K562 (cell line): ENCODE data around the gene PRKG2. TPM values are rescaled to one million over a fixed set of nuclear protein-coding genes. Genes with fewer than 3 reads are reported as not detected.

Source experiments
- ATAC-seq: fragments of 200-7000 bp; cut with Tn5 transposase; 3 replicates; pipeline ENCODE4 v1.9.1; 2020; ENCODE audit warnings: moderate library complexity
- BruUV-seq: library from RNA; stranded (reverse); fragments of 400-500 nt; replicated peaks from 2 replicates; lab custom pipeline; 2021; lab: Mats Ljungman, UMichigan
- CTCF ChIA-PET: fragments of 300-600 bp; formaldehyde crosslinking; extraction: SDS; loops from one replicate; lab custom pipeline; 2021; ENCODE audit warnings: low intra/inter-chr PET ratio; lab: Yijun Ruan, JAX
- POLR2A ChIA-PET: fragments of 300-600, 350-650 bp; sonication (Branson Sonifier 250); formaldehyde crosslinking; extraction: SDS; loops from one replicate; lab custom pipeline; 2021; ENCODE audit warnings: antibody characterized with exemption, inconsistent platforms; lab: Yijun Ruan, JAX
- DNase-seq, 4 experiments: peaks; one replicate each; pipeline versions ENCODE4 v3.0.0 to v3.0.0-alpha.2; 2011 to 2018; ENCODE audit warnings: low spot score in 3 of 4, mixed read lengths in 3 of 4; ENCODE audit errors: extremely low read depth in 1 of 4
- FAIRE-seq: peaks from 2 replicates; lab custom pipeline; 2011; peaks lifted over from hg19 to GRCh38; lab: Jason Lieb, UNC
- H2AFZ ChIP-seq: 2 replicates; pipeline ENCODE4 v1.6.0; 2011; ENCODE audit warnings: low read depth, low read length, control low read depth, inconsistent platforms
- H3K27ac ChIP-seq: fragments of 200-600 bp; 3 replicates; pipeline ENCODE4 v1.8.0; 2011; ENCODE audit warnings: low read depth, mild to moderate bottlenecking, control low read depth, inconsistent platforms, low read length, moderate library complexity, mixed read lengths; ENCODE audit errors: extremely low read depth
- H3K27me3 ChIP-seq, 2 experiments: fragments of 300-600 bp in 1 of 2; 2 replicates in 1 of 2; 3 replicates in 1 of 2; pipeline versions ENCODE4 v1.6.0 to v1.8.0; 2011; ENCODE audit warnings: inconsistent platforms in 2 of 2, low read length in 2 of 2, mild to moderate bottlenecking in 1 of 2, mixed read lengths in 1 of 2, moderate library complexity in 1 of 2; ENCODE audit not compliant: control insufficient read depth in 2 of 2, insufficient read depth in 2 of 2
- H3K36me3 ChIP-seq: fragments of 300-600 bp; 3 replicates; pipeline ENCODE4 v1.8.0; 2011; ENCODE audit warnings: mild to moderate bottlenecking, low read length, inconsistent platforms; ENCODE audit not compliant: control insufficient read depth, insufficient read depth
- H3K4me1 ChIP-seq, 2 experiments: fragments of 200-600 bp in 1 of 2; replicated peaks in 1 of 2; 2 replicates in 1 of 2; 3 replicates in 1 of 2; pipeline versions ENCODE4 v1.5.1 to v1.8.0; 2011; ENCODE audit warnings: inconsistent platforms in 2 of 2, low read length in 2 of 2, mild to moderate bottlenecking in 1 of 2, mixed read lengths in 1 of 2, moderate library complexity in 1 of 2; ENCODE audit not compliant: control insufficient read depth in 2 of 2, insufficient read depth in 2 of 2
- H3K4me2 ChIP-seq: 2 replicates; pipeline ENCODE4 v1.6.1; 2011; ENCODE audit warnings: low read length, control low read depth, inconsistent platforms, mixed read lengths; ENCODE audit not compliant: insufficient read depth
- H3K4me3 ChIP-seq: fragments of 200-600 bp; sonication (generic), shearing (Covaris generic); 2 replicates; pipeline ENCODE4 v1.5.1; 2016; ENCODE audit warnings: control low read depth, inconsistent platforms
- H3K79me2 ChIP-seq: fragments of 200-600 bp; 3 replicates; pipeline ENCODE4 v1.8.0; 2011; ENCODE audit warnings: low read length, inconsistent platforms; ENCODE audit not compliant: control insufficient read depth, insufficient read depth
- H3K9ac ChIP-seq, 2 experiments: 2 replicates each; pipeline versions ENCODE4 v1.6.0 to v1.6.1; 2011; ENCODE audit warnings: low read depth in 2 of 2, low read length in 2 of 2, control low read depth in 1 of 2, inconsistent platforms in 1 of 2, mild to moderate bottlenecking in 1 of 2, mixed read lengths in 1 of 2; ENCODE audit not compliant: insufficient read depth in 1 of 2
- H3K9me1 ChIP-seq: one replicate; pipeline ENCODE4 v1.6.0; 2011; ENCODE audit warnings: inconsistent platforms, mild to moderate bottlenecking, low read length, moderate library complexity; ENCODE audit not compliant: control insufficient read depth, insufficient read depth
- H3K9me3 ChIP-seq: replicated peaks from 2 replicates; pipeline ENCODE4 v1.5.1; 2011; ENCODE audit warnings: low read depth, low read length, inconsistent platforms; ENCODE audit not compliant: control insufficient read depth, insufficient read depth
- H4K20me1 ChIP-seq: replicated peaks from 2 replicates; pipeline ENCODE4 v1.6.1; 2011; ENCODE audit warnings: low read length, inconsistent platforms, mixed read lengths; ENCODE audit not compliant: control insufficient read depth, insufficient read depth
- FOXP1 ChIP-seq: sonication (generic); formaldehyde crosslinking; IDR thresholded peaks from 2 replicates; pipeline ENCODE4 v1.8.0; 2022; ENCODE audit warnings: mild to moderate bottlenecking, missing genetic modification reagents
- NR3C1 ChIP-seq: sonication (generic); formaldehyde crosslinking; IDR thresholded peaks from 2 replicates; pipeline ENCODE4 v1.8.1; 2022; ENCODE audit warnings: missing genetic modification reagents
- SAFB2 ChIP-seq: fragments of 200-400 bp; formaldehyde crosslinking; IDR thresholded peaks from 2 replicates; pipeline ENCODE4 v1.6.1; 2018; ENCODE audit warnings: borderline replicate concordance, low read length, low read depth, moderate library complexity; ENCODE audit not compliant: severe bottlenecking
- SOX6 ChIP-seq: fragments of 450-650 bp; IDR thresholded peaks from 2 replicates; pipeline ENCODE4 v1.6.1; 2014; ENCODE audit warnings: mild to moderate bottlenecking
- ZNF408 ChIP-seq: fragments of 250-450 bp; sonication (Bioruptor Pico); IDR thresholded peaks from 2 replicates; pipeline ENCODE4 v1.4.0; 2020; ENCODE audit warnings: low read depth, mild to moderate bottlenecking, moderate library complexity
- WGBS: fragments of 100-300 bp; shearing (Covaris generic); methylation state at CpG from one replicate; pipeline ENCODE4 v1.1.6; 2016; ENCODE audit warnings: low coverage, mixed read lengths; ENCODE audit not compliant: insufficient coverage; ENCODE audit errors: missing lambda C conversion rate; 5-methylcytosine and 5-hydroxymethylcytosine counted together
- in situ Hi-C: fragments of 300-500 bp; cut with MboI; formaldehyde crosslinking; loops from 4 replicates; pipeline ENCODE4 v1.15.0; 2018; ENCODE audit warnings: inconsistent platforms, mixed read lengths
- intact Hi-C: fragments of 100-400 bp; cut with micrococcal nuclease; formaldehyde crosslinking; loops from 2 replicates; pipeline ENCODE4 v1.14.2; 2022
- polyA plus RNA-seq, 8 experiments: library from polyadenylated mRNA; depleted of rRNA in 4 of 8; stranded (reverse) in 5 of 8; unstranded in 3 of 8; fragments of >200 nt; fragmentation: Nextera tagmentation in 2 of 8; fragmentation: Illumina TruSeq in 1 of 8; extraction: Ambion mirVana in 2 of 8; extraction: Trizol in 1 of 8; gene quantifications; 2 replicates each; pipeline versions ENCODE4 v1.2.1 to v1.2.3, GENCODE V29; 2011 to 2014; ENCODE audit warnings: inconsistent platforms in 1 of 8, missing spikeins in 1 of 8
- total RNA-seq, 7 experiments: library from RNA; depleted of rRNA in 6 of 7; stranded (reverse); fragments of >200 nt in 6 of 7; fragmentation: Illumina TruSeq in 2 of 7; extraction: Trizol in 2 of 7; gene quantifications; 2 replicates each; pipeline versions ENCODE4 v1.2.1 to v1.2.3, GENCODE V29; 2011 to 2021; ENCODE audit warnings: low replicate concordance in 1 of 7
- TF ChIP-seq, protein P1 (sequence below), 2 experiments: fragments of 450-650 bp; IDR thresholded peaks; 2 replicates each; pipeline ENCODE4 v1.6.1; 2018; ENCODE audit warnings: mild to moderate bottlenecking in 2 of 2, low read depth in 1 of 2; ENCODE audit not compliant: partially characterized antibody in 2 of 2

PRKG2 gene
- total and polyA plus RNA-seq, 9 of the 15 experiments (the other 6 are each of a cell fraction or from before 2014, with no cell fraction given), result 0.01 to 0.68 (median 0.34) TPM

GRCh38 chr4:81195475-81195874, 19.5 kb downstream of the PRKG2 start:
- no peaks in the 10 kb centered on the region for H3K36me3 ChIP-seq
- no peak overlapping the region for H3K9ac ChIP-seq
- no peak overlapping the region for H3K27ac ChIP-seq
- H3K79me2 ChIP-seq, result no peaks in the 10 kb centered on the region
- ATAC-seq (no peak), DNase-seq (no peak), FAIRE-seq (no peak)
- TF ChIP-seq, protein P1, sequence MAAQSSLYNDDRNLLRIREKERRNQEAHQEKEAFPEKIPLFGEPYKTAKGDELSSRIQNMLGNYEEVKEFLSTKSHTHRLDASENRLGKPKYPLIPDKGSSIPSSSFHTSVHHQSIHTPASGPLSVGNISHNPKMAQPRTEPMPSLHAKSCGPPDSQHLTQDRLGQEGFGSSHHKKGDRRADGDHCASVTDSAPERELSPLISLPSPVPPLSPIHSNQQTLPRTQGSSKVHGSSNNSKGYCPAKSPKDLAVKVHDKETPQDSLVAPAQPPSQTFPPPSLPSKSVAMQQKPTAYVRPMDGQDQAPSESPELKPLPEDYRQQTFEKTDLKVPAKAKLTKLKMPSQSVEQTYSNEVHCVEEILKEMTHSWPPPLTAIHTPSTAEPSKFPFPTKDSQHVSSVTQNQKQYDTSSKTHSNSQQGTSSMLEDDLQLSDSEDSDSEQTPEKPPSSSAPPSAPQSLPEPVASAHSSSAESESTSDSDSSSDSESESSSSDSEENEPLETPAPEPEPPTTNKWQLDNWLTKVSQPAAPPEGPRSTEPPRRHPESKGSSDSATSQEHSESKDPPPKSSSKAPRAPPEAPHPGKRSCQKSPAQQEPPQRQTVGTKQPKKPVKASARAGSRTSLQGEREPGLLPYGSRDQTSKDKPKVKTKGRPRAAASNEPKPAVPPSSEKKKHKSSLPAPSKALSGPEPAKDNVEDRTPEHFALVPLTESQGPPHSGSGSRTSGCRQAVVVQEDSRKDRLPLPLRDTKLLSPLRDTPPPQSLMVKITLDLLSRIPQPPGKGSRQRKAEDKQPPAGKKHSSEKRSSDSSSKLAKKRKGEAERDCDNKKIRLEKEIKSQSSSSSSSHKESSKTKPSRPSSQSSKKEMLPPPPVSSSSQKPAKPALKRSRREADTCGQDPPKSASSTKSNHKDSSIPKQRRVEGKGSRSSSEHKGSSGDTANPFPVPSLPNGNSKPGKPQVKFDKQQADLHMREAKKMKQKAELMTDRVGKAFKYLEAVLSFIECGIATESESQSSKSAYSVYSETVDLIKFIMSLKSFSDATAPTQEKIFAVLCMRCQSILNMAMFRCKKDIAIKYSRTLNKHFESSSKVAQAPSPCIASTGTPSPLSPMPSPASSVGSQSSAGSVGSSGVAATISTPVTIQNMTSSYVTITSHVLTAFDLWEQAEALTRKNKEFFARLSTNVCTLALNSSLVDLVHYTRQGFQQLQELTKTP (IDR thresholded peaks at IDR 0.05; ENCODE audit: low read depth in 1 of 2, partially characterized antibody in 2 of 2), result no peak
- TF ChIP-seq NR3C1 (CRISPR knock-in tag) (no peak), ZNF408 (CRISPR knock-in tag) (no peak), SOX6 (no peak), SAFB2 (no peak), FOXP1 (CRISPR knock-in tag) (no peak)
- in situ Hi-C loops, result no loop called here
- no peaks in the 10 kb centered on the region for H4K20me1 ChIP-seq
- H3K4me3 ChIP-seq, result no peak overlapping the region
- H3K9me3 ChIP-seq, result no peaks in the 10 kb centered on the region
- H2AFZ ChIP-seq, result no peak overlapping the region
- WGBS, result 3% methylated on average over 6 of the region's 6 CpGs
- H3K4me2 ChIP-seq, result no peak overlapping the region
- intact Hi-C loops, result no loop called here
- POLR2A ChIA-PET, result no interaction called here
- H3K4me1 ChIP-seq, result no peaks in the 10 kb centered on the region
- CTCF ChIA-PET, result interaction anchor here (0.6 kb wide), 1 partner anchor 56 kb away, joined by 7 read pairs; no protein-coding TSS in a partner anchor
- no peaks in the 10 kb centered on the region for H3K27me3 ChIP-seq
- no TSS peak for BruUV-seq
- H3K9me1 ChIP-seq, result no peaks in the 10 kb centered on the region
